Measurements from ENCODE around the gene CFAP210. TPM values are rescaled to one million over a fixed set of nuclear protein-coding genes. Genes with fewer than 3 reads are reported as not detected.

CFAP210 gene, protein sequence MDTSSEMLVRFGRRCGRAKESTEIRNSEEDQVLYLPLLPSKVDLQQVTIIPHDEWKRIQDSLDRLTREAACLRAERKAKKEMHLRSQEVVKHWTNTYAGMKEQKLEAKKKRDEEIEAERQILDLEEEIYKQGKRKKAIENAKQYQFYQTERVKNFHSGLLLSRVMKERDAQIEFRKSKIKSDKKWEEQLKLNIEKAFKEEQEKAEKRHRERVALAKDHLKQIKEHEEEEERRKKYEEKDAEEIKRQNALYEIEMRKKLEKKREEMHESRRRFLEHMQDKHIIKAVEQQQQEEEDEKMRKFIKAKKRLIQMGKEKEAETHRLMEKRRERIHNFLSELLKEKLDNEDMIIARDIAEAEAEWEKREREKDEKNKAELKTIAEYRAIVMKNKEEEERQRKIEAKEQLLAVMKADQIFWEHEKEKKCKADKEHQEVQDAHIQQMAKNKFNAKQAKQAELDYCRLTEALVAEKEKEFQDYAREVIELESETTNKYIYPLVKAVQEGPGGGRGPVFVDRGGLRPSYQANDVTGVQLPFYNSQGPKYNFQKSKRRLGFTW
- total RNA-seq = 0.23 TPM

DNA sequence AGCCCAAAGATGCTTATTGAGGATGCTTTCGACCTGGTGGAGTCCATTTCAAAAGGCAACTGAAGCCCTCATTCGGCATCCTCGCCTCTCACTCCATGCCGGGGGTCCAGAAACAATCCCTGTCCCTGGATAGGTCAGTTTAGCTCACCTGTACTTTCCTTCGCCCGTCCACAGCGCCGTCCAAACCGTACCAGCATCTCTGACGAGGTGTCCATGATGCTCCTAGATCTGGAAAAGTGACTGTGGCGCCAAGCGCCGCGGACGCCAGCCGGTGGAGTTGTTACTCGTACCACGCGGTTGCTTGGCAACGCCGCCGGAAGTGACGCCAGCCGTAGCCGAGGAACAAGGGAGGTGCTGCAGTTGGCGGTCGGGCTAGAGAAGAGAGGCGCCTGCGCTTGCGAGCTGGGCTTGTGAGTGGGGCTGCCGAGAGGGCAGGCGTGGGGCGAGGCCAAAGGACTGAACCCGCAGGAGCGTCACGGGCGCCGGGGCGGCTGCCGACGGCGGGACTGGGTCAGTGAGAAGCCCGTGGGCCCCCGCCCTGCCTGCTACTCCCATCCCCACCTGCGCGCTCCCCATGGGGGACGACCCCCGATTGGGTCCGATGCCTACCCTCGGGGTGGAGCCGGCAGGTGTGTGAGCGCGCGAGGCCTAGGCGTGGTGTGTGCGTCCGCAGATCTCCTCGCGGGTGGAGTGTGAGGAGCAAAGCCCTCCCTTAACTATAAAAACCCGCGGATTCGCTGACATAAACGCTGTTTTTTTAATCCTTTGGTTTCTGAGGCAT is at the start of gene CFAP210, which contains the start of gene PHOSPHO2:
CFAP210 (minus strand) TSS at position 293 of the 781 bp plus-strand sequence; CDS start at position 215, 78 bp downstream.
PHOSPHO2 (plus strand) TSS at position 357 of the 781 bp plus-strand sequence. CDS start 6,503 bp downstream, outside the sequence.

Small RNA genes within 50 kb of the gene (small RNA-seq; reads per million reads assigned to genes)
- gene RF00432 (ENCODE audit: low replicate concordance) = not detected

Other genes with a start within 250 kb of the CFAP210 start
- gene BBS5, start 214.9 kb downstream of the CFAP210 start, total RNA-seq = 14.2 TPM
- gene KLHL41, start 184.7 kb downstream of the CFAP210 start, total RNA-seq = 613 TPM
- gene FASTKD1, start 120.5 kb downstream of the CFAP210 start, total RNA-seq = 25.6 TPM
- gene PPIG, start 110.1 kb downstream of the CFAP210 start, total RNA-seq = 44.0 TPM
- 10.0 TPM for gene PHOSPHO2, start 64 bp upstream of the CFAP210 start, total RNA-seq
- gene KLHL23, start 39.4 kb upstream of the CFAP210 start, total RNA-seq = 20.2 TPM
- gene SSB, start 104.5 kb upstream of the CFAP210 start, total RNA-seq = 64.9 TPM
- 19.9 TPM for gene METTL5, start 130.5 kb upstream of the CFAP210 start, total RNA-seq
- 70.8 TPM for gene UBR3, start 133.0 kb upstream of the CFAP210 start, total RNA-seq

Measured in metanephros (tissue), 2 donors.